ENCODE results near the gene MORN4. TPM values are rescaled to one million over a fixed set of nuclear protein-coding genes. Genes with fewer than 3 reads are reported as not detected.
A peak's percentile ranks its signal among the peaks of the same experiment; 100 is the strongest.

Gene MORN4
- total and polyA plus RNA-seq, 5 donors: 10.1 to 23.3 (median 11.3) TPM

DNA sequence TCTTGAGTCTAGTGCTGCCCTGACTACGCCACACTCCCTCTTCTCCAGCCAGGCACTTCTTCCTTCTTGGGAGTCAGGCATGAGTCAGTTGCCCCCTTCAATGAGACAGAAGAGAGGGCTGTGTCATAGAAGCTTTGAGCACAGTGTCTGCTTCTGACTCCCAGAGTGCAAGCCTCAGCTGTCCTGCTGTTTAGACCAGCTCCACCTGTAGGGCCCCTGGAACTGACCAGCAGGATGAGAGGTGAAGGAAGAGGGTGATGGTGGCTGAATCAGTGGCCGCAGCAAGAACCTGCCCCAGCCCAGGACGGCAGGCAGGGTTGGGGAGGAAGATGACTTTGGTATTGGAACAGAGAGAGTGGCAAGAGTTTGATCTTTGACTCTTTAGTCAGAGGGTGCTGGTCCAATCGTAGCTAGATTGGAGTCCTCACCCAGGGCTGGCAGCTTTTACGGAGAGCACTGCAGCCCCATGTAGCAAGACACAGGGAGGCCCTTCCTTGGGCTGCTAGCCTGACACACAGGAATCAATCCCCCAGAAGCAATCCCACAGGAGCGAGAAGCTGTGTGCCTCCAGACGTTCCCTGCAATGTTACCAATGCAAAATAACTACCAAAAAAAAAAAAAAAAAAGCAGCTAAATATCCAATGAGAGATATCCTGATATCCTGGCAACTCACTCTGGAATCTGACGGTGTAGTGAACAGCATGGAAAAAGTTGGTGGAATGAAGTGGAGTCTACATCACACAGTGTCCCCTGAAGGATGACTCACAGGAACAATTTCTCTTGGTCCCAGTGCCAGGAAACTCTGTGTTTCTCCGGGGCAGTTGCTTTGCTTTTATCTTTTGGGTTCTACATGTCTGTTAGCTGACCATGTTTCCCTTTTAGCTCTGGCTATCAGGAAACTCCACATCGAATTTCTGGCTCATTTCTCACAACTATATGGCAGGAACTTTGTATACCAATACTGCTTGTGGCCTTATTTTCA lies 36.9 kb downstream of the MORN4 start:
- peak overlapping the region; percentile 100 for H3K27ac ChIP-seq (ENCODE audit: low read length)
- peak; percentile 94 to 97 for ATAC-seq
- DNase-seq: peak in 2 of 3 donors; percentile 62 to 67
- H3K9me3 ChIP-seq (ENCODE audit: control insufficient read depth, low read length): no peaks in the 10 kb centered on the region
- H3K4me1 ChIP-seq (ENCODE audit: control insufficient read depth, insufficient read depth, low read length): peaks cover 6% of the 10 kb centered on the region
- WGBS: 34% methylated on average over 10 of the region's 10 CpGs
- no peak overlapping the region for H3K4me3 ChIP-seq (ENCODE audit: low read length)
- H3K27me3 ChIP-seq (ENCODE audit: control insufficient read depth, insufficient read depth): no peaks in the 10 kb centered on the region
- intact Hi-C loops (cut with DNase I): no loop called here

DNA sequence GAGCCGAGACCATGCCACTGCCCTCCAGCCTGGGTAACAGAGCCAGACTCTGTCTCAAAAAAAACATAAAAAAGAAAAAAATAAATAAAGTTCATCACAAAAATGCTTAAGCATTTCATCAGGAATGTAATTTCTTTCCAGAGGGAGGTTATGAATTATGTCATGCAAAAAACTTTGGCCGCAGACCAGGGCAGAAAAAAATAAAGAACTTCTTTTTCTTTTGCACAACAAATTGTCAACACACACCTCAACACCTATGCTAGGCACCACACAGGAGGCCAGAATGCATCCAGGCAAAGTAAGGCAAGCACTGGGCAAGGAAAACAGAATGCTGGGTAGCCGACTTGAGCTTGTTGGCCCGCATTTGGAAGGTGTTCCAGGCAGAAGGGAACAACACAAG lies 39.9 kb downstream of the MORN4 start:
- H3K4me1 ChIP-seq (ENCODE audit: control insufficient read depth, insufficient read depth, low read length): peaks cover 6% of the 10 kb centered on the region
- 66% methylated on average over 4 of the region's 4 CpGs for WGBS
- no peak for DNase-seq
- intact Hi-C loops (cut with DNase I): no loop called here
- no peaks in the 10 kb centered on the region for H3K27me3 ChIP-seq (ENCODE audit: control insufficient read depth, insufficient read depth)
- no peak overlapping the region for H3K4me3 ChIP-seq (ENCODE audit: low read length)
- no peak for ATAC-seq
- no peak overlapping the region for H3K27ac ChIP-seq (ENCODE audit: low read length)
- H3K9me3 ChIP-seq (ENCODE audit: control insufficient read depth, low read length): no peaks in the 10 kb centered on the region

DNA sequence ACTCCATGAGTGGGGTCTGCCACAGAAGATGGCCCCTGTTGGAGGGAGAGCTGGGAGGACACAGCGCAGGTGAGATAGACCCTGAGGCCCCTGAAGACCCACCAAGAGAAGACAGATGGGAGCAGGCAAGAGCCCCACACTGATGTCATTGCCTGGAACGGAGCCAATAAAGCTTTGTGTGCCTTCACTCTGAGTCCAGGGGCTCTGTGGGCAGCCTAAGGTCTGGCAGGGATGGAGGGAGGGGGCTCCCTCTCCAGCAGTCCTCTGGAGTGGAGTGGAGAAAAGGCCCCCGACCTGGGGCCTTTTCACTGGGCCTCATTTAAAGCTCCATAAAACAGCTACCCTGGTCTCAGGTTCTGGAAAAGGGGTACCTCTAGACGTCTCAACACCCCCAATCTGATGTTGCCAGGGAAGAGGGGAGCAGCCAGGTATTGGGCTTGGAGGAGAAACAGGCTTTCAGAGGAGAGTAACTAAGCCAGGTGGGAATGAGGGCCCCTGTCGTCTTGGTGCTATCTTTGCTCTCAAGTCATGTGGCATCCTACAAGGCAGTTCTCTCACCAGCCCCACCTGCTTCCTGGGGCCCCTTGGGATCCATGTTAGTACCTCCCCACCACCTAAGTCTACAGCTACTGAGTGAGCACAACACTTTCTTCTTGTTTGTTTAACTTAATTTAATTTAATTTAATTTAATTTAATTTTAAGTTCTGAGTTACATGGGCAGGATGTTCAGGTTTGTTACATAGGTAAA lies 42.4 kb downstream of the MORN4 start:
- 75% methylated on average over 5 of the region's 5 CpGs for WGBS
- Histone ChIP-seq H3K4me1 (ENCODE audit: control insufficient read depth, insufficient read depth, low read length) (peaks cover 6% of the 10 kb centered on the region), H3K27me3 (ENCODE audit: control insufficient read depth, insufficient read depth) (no peaks in the 10 kb centered on the region), H3K4me3 (ENCODE audit: low read length) (no peak overlapping the region), H3K9me3 (ENCODE audit: control insufficient read depth, low read length) (no peaks in the 10 kb centered on the region), H3K27ac (ENCODE audit: low read length) (no peak overlapping the region)
- no peak for DNase-seq
- no peak for ATAC-seq
- intact Hi-C loops (cut with DNase I): no loop called here

DNA sequence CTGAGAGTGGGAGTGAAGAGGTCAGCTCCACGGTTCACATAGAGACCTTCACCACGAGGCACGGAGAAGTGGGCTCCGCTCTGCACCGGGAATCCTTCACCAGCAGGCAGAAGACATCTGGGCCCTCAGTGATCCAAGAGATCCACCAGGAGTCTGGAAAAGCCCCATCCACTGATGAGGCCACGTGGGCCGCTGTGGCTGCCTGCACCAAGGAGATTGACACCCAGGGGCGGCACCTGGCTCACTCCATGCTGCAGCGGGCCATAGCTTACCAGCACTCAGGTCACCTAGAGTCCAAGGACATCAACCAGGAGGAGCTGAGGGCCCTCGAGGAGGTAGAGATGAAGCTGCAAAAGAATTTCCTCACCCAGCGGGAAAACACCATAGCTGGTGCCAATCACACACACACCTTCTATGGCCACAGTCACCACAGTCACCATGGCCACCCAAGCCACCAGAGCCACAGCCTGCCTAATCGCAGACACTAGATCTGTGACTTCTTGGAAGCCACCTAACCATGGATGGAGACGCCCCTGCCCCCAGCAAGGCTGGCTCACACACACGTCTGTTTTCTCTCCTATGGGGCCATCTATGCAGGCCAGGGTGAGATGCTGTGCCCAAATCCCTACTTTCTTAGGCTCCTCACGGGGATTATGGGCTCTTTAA lies 43.1 kb downstream of the MORN4 start:
- H3K9me3 ChIP-seq (ENCODE audit: control insufficient read depth, low read length): no peaks in the 10 kb centered on the region
- H3K27me3 ChIP-seq (ENCODE audit: control insufficient read depth, insufficient read depth): no peaks in the 10 kb centered on the region
- DNase-seq (no peak), ATAC-seq (no peak)
- no peak overlapping the region for H3K27ac ChIP-seq (ENCODE audit: low read length)
- no peak overlapping the region for H3K4me3 ChIP-seq (ENCODE audit: low read length)
- 93% methylated on average over 15 of the region's 15 CpGs for WGBS
- peaks cover 5% of the 10 kb centered on the region for H3K4me1 ChIP-seq (ENCODE audit: control insufficient read depth, insufficient read depth, low read length)
- intact Hi-C loops (cut with DNase I): no loop called here

DNA sequence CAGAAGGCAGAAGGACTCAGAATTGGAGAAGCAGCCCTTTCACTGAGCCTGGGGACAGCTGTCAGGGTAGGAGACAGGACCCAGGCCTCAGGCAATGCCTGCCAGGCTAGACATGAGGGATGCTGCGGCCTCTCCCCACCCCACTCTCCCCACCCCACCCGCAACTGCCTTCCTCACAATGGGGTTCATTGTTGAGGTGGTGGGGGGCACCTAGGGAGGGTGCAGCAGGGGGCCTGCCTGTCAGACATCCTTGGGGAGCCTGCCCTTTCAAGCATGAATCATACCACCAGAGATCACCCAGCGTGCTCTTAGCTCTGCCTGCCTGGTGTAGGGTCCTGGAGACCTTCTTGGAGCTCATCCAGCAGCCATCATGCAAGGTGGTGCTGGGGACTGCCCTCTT lies 43.8 kb downstream of the MORN4 start, which contains the start of gene C10orf62:
Gene C10orf62 (plus strand): TSS at position 243 of the 400 bp plus-strand sequence. CDS start 177 bp downstream, outside the sequence.
- peaks cover 5% of the 10 kb centered on the region for H3K4me1 ChIP-seq (ENCODE audit: control insufficient read depth, insufficient read depth, low read length)
- ATAC-seq: no peak
- 78% methylated on average over 3 of the region's 3 CpGs for WGBS
- no peak within 1 kb of the TSS for H3K27ac ChIP-seq (ENCODE audit: low read length)
- DNase-seq: no peak
- H3K9me3 ChIP-seq (ENCODE audit: control insufficient read depth, low read length): no peaks in the 10 kb centered on the region
- no peaks in the 10 kb centered on the region for H3K27me3 ChIP-seq (ENCODE audit: control insufficient read depth, insufficient read depth)
- H3K4me3 ChIP-seq (ENCODE audit: low read length): no peak within 1 kb of the TSS
- intact Hi-C loops (cut with DNase I): no loop called here

DNA sequence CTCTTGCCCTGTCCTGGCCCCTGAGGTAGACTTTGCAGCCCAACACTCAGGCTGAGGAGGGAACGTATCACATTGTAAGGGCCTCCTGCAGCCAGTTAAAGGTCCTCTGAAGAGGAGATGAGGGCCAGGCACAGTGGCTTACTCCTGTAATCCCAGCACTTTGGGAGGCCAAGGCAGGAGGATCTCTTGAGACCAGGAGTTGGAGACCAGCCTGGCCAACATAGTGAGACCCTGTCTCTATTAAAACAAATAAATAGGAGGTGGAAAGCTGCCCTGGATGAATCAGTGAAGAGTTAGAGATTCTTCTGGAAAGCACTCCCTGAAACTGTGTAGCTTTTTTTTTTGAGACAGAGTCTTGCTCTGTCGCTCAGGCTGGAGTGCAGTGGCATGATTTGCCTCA lies 46.1 kb downstream of the MORN4 start:
- intact Hi-C loops (cut with DNase I): no loop called here
- ATAC-seq (no peak), DNase-seq (no peak)

DNA sequence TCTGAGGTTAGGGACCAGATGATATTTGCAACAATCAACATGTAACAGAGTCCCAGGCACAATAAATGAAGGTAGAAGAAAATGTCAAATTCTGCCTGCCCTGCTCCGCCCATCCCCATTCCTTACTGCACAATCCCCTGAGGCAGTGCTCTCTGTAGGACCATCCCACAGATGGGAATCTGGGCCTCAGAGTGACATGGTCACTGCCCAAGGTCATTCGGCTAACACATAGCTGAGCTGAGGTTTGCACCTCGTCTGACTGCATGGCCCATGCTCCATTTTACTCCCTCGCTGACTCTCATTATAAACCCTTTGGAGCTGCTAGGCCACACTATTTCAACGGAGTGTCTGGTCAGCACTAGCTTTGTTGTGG lies 47.9 kb downstream of the MORN4 start:
- 86% methylated on average over 5 of the region's 5 CpGs for WGBS
- intact Hi-C loops (cut with DNase I): no loop called here
- no peaks in the 10 kb centered on the region for H3K27me3 ChIP-seq (ENCODE audit: control insufficient read depth, insufficient read depth)
- ATAC-seq: no peak
- H3K4me1 ChIP-seq (ENCODE audit: control insufficient read depth, insufficient read depth, low read length): peaks cover 3% of the 10 kb centered on the region
- no peak for DNase-seq
- no peaks in the 10 kb centered on the region for H3K9me3 ChIP-seq (ENCODE audit: control insufficient read depth, low read length)
- peak overlapping the region; percentile 95 for H3K27ac ChIP-seq (ENCODE audit: low read length)
- no peak overlapping the region for H3K4me3 ChIP-seq (ENCODE audit: low read length)

More for the DNA sequence above, 46.1 kb downstream of the MORN4 start:
- H3K27me3 ChIP-seq (ENCODE audit: control insufficient read depth, insufficient read depth): no peaks in the 10 kb centered on the region
- no peak overlapping the region for H3K4me3 ChIP-seq (ENCODE audit: low read length)
- WGBS: 81% methylated on average over 2 of the region's 2 CpGs
- H3K4me1 ChIP-seq (ENCODE audit: control insufficient read depth, insufficient read depth, low read length): peaks cover 3% of the 10 kb centered on the region
- no peaks in the 10 kb centered on the region for H3K9me3 ChIP-seq (ENCODE audit: control insufficient read depth, low read length)
- peak overlapping the region; percentile 82 for H3K27ac ChIP-seq (ENCODE audit: low read length)

DNA sequence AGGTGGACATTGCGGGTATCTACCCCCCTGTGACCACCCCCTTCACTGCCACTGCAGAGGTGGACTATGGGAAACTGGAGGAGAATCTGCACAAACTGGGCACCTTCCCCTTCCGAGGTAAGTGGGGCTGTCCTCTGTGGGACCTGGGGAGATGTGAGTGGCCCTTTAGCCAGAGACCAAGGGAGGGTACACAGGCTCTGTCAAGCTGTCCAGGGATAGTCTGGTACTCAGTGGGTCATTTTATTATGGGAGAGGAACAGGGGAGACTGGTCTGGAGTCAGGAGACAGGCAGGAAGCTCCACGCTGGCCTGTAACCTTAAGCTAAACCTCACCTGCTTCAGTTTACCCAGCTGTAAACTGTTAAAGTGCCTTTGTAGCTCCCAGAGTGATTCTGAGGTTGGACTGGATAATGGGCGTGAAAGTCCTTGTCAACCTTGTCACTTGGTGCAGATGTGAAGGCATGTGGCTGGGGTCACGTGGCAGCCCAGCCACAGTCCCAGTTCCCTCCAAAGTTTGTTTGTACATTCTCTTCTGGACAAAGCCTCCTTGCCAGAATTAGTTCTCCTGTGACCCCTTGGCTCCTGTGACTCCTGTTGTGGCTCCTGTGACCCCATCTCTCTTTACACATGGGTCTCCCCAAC lies 48.4 kb downstream of the MORN4 start:
- peak; percentile 22 to 44 for ATAC-seq
- intact Hi-C loops (cut with DNase I): no loop called here
- WGBS: 83% methylated on average over 5 of the region's 5 CpGs
- no peak for DNase-seq
- no peak overlapping the region for H3K4me3 ChIP-seq (ENCODE audit: low read length)
- H3K9me3 ChIP-seq (ENCODE audit: control insufficient read depth, low read length): no peaks in the 10 kb centered on the region
- H3K4me1 ChIP-seq (ENCODE audit: control insufficient read depth, insufficient read depth, low read length): peaks cover 3% of the 10 kb centered on the region
- H3K27me3 ChIP-seq (ENCODE audit: control insufficient read depth, insufficient read depth): no peaks in the 10 kb centered on the region
- peak overlapping the region; percentile 95 for H3K27ac ChIP-seq (ENCODE audit: low read length)

DNA sequence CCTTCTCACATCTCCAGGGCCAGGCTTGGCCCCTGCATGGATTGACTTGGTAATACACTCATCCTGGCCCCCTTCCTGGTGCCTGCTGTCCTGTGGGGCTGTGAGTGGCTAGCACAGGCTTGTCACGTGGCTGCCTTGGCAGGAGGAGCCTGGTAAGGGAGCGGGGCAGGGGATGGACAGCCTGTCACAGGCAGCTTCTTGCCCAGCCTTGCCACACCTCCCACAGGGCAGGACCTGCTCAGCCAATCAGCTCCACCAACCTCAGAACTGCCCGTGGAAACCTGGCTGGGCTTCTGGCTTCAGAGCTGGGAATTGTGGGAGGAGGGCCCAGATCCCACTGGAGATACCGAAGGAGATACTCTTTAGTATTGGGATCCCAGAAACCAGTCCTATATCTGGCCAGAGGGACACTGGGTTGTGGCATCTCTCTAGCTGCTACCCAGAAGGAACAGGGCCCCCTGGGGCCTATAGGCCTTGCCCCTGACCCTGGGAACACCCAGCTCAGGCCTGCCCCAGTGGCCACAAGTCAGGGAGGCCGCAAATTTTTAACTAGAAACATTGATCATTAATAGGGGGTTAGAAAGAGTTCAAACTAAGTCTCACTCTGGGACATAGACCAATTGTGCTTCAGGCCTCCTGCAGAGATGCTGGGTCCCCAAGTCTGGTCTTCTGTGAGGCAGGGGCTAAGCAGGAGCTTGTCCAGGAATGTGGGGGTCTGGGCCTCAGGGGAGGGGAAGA lies 49.1 kb downstream of the MORN4 start, which contains the start of gene HOGA1:
Gene HOGA1 (plus strand): TSS at position 330 of the 738 bp plus-strand sequence. CDS start 315 bp downstream, at position 645.
- intact Hi-C loops (cut with DNase I): no loop called here
- H3K4me3 ChIP-seq (ENCODE audit: low read length): no peak within 1 kb of the TSS
- peaks cover 3% of the 10 kb centered on the region for H3K4me1 ChIP-seq (ENCODE audit: control insufficient read depth, insufficient read depth, low read length)
- WGBS: 44% methylated on average over 5 of the region's 5 CpGs
- H3K27ac ChIP-seq (ENCODE audit: low read length): peak within 1 kb of the TSS; percentile 95
- DNase-seq: peak; percentile 85 to 92 (median 91)
- ATAC-seq: peak; percentile 94
- H3K27me3 ChIP-seq (ENCODE audit: control insufficient read depth, insufficient read depth): no peaks in the 10 kb centered on the region
- H3K9me3 ChIP-seq (ENCODE audit: control insufficient read depth, low read length): no peaks in the 10 kb centered on the region

DNA sequence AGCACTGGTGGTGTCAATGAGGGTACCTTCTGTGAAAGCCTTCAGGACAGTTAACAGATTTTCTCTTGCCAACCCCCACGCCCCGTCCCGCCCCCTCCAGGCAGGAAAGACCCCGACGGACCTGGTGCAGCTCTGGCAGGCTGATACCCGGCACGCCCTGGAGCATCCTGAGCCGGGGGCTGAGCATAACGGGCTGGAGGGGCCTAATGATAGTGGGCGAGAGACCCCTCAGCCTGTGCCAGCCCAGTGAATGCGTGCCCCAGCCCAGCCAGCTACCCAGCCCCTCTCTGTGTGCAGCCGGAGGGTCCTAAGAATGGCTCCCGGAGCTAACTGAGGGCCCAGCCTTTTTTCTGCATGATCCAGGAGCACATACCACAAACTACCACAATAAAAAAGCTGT lies 49.8 kb downstream of the MORN4 start:
- H3K4me3 ChIP-seq (ENCODE audit: low read length): no peak overlapping the region
- H3K4me1 ChIP-seq (ENCODE audit: control insufficient read depth, insufficient read depth, low read length): peaks cover 3% of the 10 kb centered on the region
- no peak for DNase-seq
- WGBS: 89% methylated on average over 13 of the region's 13 CpGs
- intact Hi-C loops (cut with DNase I): no loop called here
- no peak for ATAC-seq
- no peaks in the 10 kb centered on the region for H3K27me3 ChIP-seq (ENCODE audit: control insufficient read depth, insufficient read depth)
- H3K9me3 ChIP-seq (ENCODE audit: control insufficient read depth, low read length): no peaks in the 10 kb centered on the region
- peak overlapping the region; percentile 49 for H3K27ac ChIP-seq (ENCODE audit: low read length)

Measured in right cardiac atrium (tissue), 5 donors.